Measurements from ENCODE around the gene TMEM256.

DNA sequence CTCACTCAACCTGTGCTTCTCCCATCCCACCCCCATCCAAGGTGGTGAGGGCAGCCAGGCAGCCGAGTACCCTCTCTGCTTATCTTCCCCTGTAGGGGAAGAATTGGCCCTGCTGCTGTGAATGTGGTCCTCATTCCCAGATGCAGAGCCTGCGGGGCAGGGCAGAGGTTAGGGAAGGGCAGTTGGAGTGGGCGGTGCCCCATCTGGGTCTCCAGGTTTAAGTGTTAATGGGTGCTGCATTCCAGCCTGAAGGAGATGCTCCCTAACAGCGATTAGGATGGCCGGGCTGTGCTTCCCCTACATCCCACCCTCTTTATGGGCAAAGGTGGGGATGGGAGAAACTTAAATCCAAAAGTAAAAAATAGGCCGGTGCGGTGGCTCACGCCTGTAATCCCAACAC is 36.8 kb downstream of the TMEM256 start:
- TF ChIP-seq, protein P1, sequence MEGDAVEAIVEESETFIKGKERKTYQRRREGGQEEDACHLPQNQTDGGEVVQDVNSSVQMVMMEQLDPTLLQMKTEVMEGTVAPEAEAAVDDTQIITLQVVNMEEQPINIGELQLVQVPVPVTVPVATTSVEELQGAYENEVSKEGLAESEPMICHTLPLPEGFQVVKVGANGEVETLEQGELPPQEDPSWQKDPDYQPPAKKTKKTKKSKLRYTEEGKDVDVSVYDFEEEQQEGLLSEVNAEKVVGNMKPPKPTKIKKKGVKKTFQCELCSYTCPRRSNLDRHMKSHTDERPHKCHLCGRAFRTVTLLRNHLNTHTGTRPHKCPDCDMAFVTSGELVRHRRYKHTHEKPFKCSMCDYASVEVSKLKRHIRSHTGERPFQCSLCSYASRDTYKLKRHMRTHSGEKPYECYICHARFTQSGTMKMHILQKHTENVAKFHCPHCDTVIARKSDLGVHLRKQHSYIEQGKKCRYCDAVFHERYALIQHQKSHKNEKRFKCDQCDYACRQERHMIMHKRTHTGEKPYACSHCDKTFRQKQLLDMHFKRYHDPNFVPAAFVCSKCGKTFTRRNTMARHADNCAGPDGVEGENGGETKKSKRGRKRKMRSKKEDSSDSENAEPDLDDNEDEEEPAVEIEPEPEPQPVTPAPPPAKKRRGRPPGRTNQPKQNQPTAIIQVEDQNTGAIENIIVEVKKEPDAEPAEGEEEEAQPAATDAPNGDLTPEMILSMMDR (IDR thresholded peaks at IDR 0.05), result no peak
- no peak for TF ChIP-seq POLR2A (IDR thresholded peaks at IDR 0.05; ENCODE audit: low read depth)
